ENCODE results near the gene SAMD9L. TPM values are rescaled to one million over a fixed set of nuclear protein-coding genes. Genes with fewer than 3 reads are reported as not detected.

Gene SAMD9L
- total and polyA plus RNA-seq, 4 donors: 6.6 to 26.1 (median 12.4) TPM

DNA sequence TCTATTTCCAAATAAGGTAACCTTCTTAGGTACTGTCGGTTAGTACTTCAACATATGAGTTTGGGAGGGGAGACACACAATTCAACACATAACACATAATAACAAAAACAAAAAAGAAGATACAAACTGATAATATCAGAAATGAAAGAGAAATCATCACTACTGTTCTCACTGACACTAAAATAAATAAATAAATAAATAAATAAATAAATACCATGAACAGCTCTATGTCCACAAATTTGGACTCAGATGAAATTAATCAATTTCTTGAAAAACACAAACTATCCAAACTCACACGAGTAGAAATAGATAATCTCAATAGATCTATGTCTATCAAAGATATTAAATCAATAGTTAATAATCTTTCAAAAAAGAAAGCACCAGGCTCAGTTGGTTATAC is 24.5 kb upstream of the SAMD9L start:
- no CpG with 5 or more reads among the region's 2 CpGs for WGBS (ENCODE audit: insufficient coverage)
- Histone ChIP-seq H3K9me3 (ENCODE audit: control insufficient read depth, insufficient read depth, low read length) (peaks cover 13% of the 10 kb centered on the region), H3K4me3 (ENCODE audit: low read depth, low read length) (no peak overlapping the region), H3K27ac (ENCODE audit: low read depth, low read length) (no peak overlapping the region), H3K27me3 (ENCODE audit: control insufficient read depth, insufficient read depth, low read length) (no peaks in the 10 kb centered on the region), H3K36me3 (ENCODE audit: control insufficient read depth, insufficient read depth, low read length) (no peaks in the 10 kb centered on the region), H3K4me1 (ENCODE audit: control insufficient read depth, insufficient read depth, low read length) (no peaks in the 10 kb centered on the region)
- DNase-seq (ENCODE audit: low read depth in 4 of 6, low spot score in 6 of 6): no peak

DNA sequence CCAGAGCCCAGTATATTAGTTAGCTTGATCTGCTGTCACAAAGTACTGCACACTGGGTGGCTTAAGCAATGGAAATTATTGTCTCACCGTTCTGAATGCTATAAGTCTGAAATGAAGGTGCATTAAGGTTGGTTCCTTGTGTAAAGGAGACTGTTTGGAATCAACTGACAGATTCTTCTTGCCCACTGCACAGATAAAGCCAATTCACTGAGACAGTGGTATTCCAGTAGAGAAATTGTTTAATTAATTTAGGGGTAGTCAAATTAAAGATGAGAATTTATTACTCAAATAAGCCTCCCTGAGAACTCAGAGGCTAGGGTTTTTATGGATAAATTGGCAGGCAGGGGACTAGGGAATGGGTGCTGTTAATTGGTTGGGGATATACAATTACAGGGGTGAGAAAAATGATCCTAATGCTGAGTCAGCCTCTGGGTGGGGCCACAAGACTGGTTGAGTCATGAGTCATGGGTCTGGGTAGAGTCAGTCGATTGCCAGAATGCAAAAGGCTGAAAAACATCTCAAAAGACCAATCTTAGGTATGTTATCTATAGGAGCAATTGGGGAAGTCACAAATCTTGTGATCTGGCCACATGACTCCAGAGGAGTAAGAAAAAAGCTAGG is 23.5 kb upstream of the SAMD9L start:
- Histone ChIP-seq H3K4me1 (ENCODE audit: control insufficient read depth, insufficient read depth, low read length) (no peaks in the 10 kb centered on the region), H3K36me3 (ENCODE audit: control insufficient read depth, insufficient read depth, low read length) (no peaks in the 10 kb centered on the region), H3K4me3 (ENCODE audit: low read depth, low read length) (no peak overlapping the region), H3K27ac (ENCODE audit: low read depth, low read length) (no peak overlapping the region), H3K27me3 (ENCODE audit: control insufficient read depth, insufficient read depth, low read length) (no peaks in the 10 kb centered on the region), H3K9me3 (ENCODE audit: control insufficient read depth, insufficient read depth, low read length) (peaks cover 13% of the 10 kb centered on the region)
- DNase-seq (ENCODE audit: low read depth in 4 of 6, low spot score in 6 of 6): no peak
- WGBS (ENCODE audit: insufficient coverage): no CpG with 5 or more reads among the region's 2 CpGs

DNA sequence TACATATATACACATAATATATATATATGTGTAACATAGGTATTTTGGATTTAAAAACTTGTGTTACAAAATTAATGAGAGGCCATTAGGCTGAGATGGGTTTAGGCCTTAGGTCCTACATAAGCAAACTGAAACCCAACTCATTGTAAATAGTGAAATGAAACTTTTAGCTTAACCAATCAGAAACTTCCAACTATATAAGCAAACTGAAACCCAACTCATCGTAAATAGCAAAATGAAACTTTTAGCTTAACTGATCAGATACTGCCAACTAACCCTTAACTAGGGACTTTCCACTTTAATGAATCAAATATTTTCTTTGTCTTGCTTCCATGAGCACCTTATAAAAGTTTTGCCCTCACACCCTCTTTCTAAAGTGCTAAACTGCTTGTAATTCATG is 17.3 kb upstream of the SAMD9L start:
- Histone ChIP-seq H3K9me3 (ENCODE audit: control insufficient read depth, insufficient read depth, low read length) (peaks cover 2% of the 10 kb centered on the region), H3K4me3 (ENCODE audit: low read depth, low read length) (no peak overlapping the region), H3K27ac (ENCODE audit: low read depth, low read length) (no peak overlapping the region), H3K27me3 (ENCODE audit: control insufficient read depth, insufficient read depth, low read length) (no peaks in the 10 kb centered on the region), H3K4me1 (ENCODE audit: control insufficient read depth, insufficient read depth, low read length) (no peaks in the 10 kb centered on the region), H3K36me3 (ENCODE audit: control insufficient read depth, insufficient read depth, low read length) (no peaks in the 10 kb centered on the region)
- no peak for DNase-seq (ENCODE audit: low read depth in 4 of 6, low spot score in 6 of 6)
- WGBS (ENCODE audit: insufficient coverage): 83% methylated on average over 1 of the region's 1 CpG

DNA sequence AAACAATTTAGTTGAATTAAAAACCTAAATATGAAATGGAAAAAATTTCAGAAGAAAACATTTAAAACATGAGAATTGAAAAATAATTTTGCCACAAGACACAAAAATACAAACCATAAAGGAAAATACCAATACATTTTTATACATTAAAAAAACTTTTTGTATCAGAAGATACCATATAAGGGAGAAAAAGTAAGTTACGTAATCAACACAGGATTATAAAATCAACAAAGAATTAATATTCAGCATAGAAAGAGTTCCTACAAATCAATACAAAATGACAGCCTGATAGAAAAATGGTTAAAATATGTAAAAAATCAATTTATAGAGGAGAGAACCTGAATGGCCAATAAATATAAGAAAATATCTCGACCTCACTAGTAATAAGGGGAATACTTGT is 16.6 kb upstream of the SAMD9L start:
- H3K4me1 ChIP-seq (ENCODE audit: control insufficient read depth, insufficient read depth, low read length): no peaks in the 10 kb centered on the region
- WGBS (ENCODE audit: insufficient coverage): no CpG with 5 or more reads among the region's 2 CpGs
- H3K4me3 ChIP-seq (ENCODE audit: low read depth, low read length): no peak overlapping the region
- H3K27ac ChIP-seq (ENCODE audit: low read depth, low read length): no peak overlapping the region
- peaks cover 2% of the 10 kb centered on the region for H3K9me3 ChIP-seq (ENCODE audit: control insufficient read depth, insufficient read depth, low read length)
- H3K27me3 ChIP-seq (ENCODE audit: control insufficient read depth, insufficient read depth, low read length): no peaks in the 10 kb centered on the region
- no peak for DNase-seq (ENCODE audit: low read depth in 4 of 6, low spot score in 6 of 6)
- no peaks in the 10 kb centered on the region for H3K36me3 ChIP-seq (ENCODE audit: control insufficient read depth, insufficient read depth, low read length)

DNA sequence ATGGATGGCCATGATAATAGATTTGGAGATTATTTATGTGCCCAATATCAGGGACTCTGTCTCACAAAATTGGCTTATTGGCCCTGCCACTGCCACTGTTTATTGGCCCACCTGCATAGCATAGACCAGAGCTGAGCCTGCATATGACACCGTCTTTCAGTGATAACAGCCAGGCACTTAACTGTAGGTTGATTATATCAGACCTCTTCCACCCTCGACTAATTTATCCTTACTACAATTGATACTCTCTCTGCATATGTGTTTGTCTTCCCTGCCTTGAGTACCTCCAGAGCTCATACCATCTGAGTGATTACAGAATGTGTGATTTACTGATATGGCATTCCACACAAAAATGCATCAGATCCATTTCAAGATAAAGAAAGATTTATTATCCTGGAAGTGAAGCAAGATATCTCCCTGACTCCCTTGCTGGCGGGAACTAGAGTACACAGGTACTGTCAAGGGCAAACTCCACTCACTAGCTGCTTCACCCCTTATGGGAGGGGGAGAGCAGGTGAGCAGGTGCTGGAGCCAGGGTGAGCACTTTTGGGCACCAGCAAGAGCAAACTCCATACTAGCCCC is 13.1 kb upstream of the SAMD9L start:
- Histone ChIP-seq H3K9me3 (ENCODE audit: control insufficient read depth, insufficient read depth, low read length) (no peaks in the 10 kb centered on the region), H3K27me3 (ENCODE audit: control insufficient read depth, insufficient read depth, low read length) (no peaks in the 10 kb centered on the region), H3K4me3 (ENCODE audit: low read depth, low read length) (no peak overlapping the region), H3K36me3 (ENCODE audit: control insufficient read depth, insufficient read depth, low read length) (no peaks in the 10 kb centered on the region), H3K4me1 (ENCODE audit: control insufficient read depth, insufficient read depth, low read length) (no peaks in the 10 kb centered on the region), H3K27ac (ENCODE audit: low read depth, low read length) (no peak overlapping the region)
- no peak for DNase-seq (ENCODE audit: low read depth in 4 of 6, low spot score in 6 of 6)
- WGBS (ENCODE audit: insufficient coverage): 86% methylated on average over 1 of the region's 3 CpGs

DNA sequence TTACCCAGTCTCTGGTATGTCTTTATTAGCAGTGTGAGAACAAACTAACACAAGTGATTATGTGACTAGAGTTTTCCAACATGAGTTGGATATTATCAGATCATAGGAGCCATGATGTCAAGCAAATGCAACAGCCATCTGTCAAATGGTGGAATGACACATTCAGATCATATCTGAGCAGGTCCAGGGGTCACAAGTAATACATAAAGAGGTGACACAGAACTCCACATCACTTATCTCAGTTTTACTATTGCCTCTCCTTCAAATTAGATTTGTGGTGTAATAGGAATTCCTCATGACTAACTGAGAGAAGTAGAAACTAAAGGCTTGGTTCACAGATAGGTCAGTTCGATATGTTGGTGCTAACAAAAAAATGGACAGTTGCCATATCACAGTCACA is 12.2 kb upstream of the SAMD9L start:
- no peaks in the 10 kb centered on the region for H3K27me3 ChIP-seq (ENCODE audit: control insufficient read depth, insufficient read depth, low read length)
- H3K4me3 ChIP-seq (ENCODE audit: low read depth, low read length): no peak overlapping the region
- H3K4me1 ChIP-seq (ENCODE audit: control insufficient read depth, insufficient read depth, low read length): no peaks in the 10 kb centered on the region
- H3K36me3 ChIP-seq (ENCODE audit: control insufficient read depth, insufficient read depth, low read length): no peaks in the 10 kb centered on the region
- no peak overlapping the region for H3K27ac ChIP-seq (ENCODE audit: low read depth, low read length)
- H3K9me3 ChIP-seq (ENCODE audit: control insufficient read depth, insufficient read depth, low read length): no peaks in the 10 kb centered on the region
- no CpG with 5 or more reads among the region's 1 CpG for WGBS (ENCODE audit: insufficient coverage)
- no peak for DNase-seq (ENCODE audit: low read depth in 4 of 6, low spot score in 6 of 6)

DNA sequence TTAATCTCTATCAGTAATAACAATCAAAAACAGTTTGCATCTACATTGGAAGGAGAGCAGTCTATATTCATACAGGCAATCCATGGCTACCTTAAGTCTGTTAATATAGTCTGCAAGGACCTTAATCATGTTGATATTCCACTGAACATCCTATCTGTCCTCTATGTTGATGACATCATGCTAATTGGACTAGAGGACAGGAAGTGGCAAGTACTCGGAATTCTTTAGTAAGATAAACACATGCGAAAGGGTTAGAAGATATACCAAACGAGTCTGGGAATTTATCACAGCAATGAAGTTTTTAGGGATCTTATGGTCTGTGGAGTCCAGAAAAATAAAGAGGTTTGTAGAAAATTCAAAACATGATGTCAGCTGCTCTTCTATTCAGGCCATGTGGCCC is 11.3 kb upstream of the SAMD9L start:
- Histone ChIP-seq H3K4me1 (ENCODE audit: control insufficient read depth, insufficient read depth, low read length) (no peaks in the 10 kb centered on the region), H3K27ac (ENCODE audit: low read depth, low read length) (no peak overlapping the region), H3K4me3 (ENCODE audit: low read depth, low read length) (no peak overlapping the region), H3K36me3 (ENCODE audit: control insufficient read depth, insufficient read depth, low read length) (no peaks in the 10 kb centered on the region), H3K27me3 (ENCODE audit: control insufficient read depth, insufficient read depth, low read length) (no peaks in the 10 kb centered on the region), H3K9me3 (ENCODE audit: control insufficient read depth, insufficient read depth, low read length) (no peaks in the 10 kb centered on the region)
- WGBS (ENCODE audit: insufficient coverage): 80% methylated on average over 3 of the region's 3 CpGs
- DNase-seq (ENCODE audit: low read depth in 4 of 6, low spot score in 6 of 6): no peak

DNA sequence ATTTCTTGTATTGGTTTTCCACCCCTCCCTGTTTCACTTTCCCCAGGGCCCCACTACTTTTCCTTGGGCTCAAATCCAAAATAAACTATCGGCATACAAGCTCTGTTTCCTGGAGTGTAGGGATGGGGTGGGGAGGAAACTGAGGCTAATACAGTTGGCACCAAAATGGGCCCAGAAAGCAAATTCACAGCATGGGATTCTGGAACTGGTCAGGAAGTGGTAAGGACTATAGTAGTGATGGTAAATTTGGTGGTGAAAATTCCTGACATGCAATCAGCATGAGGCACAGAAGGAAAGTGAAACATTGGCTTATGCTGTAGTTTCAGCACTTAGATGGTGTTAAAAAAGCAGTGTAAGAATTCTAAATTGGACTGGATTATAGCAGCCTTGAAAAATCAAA is 8.7 kb upstream of the SAMD9L start:
- Histone ChIP-seq H3K4me1 (ENCODE audit: control insufficient read depth, insufficient read depth, low read length) (no peaks in the 10 kb centered on the region), H3K36me3 (ENCODE audit: control insufficient read depth, insufficient read depth, low read length) (no peaks in the 10 kb centered on the region), H3K4me3 (ENCODE audit: low read depth, low read length) (no peak overlapping the region), H3K27me3 (ENCODE audit: control insufficient read depth, insufficient read depth, low read length) (no peaks in the 10 kb centered on the region), H3K27ac (ENCODE audit: low read depth, low read length) (no peak overlapping the region), H3K9me3 (ENCODE audit: control insufficient read depth, insufficient read depth, low read length) (no peaks in the 10 kb centered on the region)
- no peak for DNase-seq (ENCODE audit: low read depth in 4 of 6, low spot score in 6 of 6)
- 67% methylated on average over 1 of the region's 1 CpG for WGBS (ENCODE audit: insufficient coverage)

DNA sequence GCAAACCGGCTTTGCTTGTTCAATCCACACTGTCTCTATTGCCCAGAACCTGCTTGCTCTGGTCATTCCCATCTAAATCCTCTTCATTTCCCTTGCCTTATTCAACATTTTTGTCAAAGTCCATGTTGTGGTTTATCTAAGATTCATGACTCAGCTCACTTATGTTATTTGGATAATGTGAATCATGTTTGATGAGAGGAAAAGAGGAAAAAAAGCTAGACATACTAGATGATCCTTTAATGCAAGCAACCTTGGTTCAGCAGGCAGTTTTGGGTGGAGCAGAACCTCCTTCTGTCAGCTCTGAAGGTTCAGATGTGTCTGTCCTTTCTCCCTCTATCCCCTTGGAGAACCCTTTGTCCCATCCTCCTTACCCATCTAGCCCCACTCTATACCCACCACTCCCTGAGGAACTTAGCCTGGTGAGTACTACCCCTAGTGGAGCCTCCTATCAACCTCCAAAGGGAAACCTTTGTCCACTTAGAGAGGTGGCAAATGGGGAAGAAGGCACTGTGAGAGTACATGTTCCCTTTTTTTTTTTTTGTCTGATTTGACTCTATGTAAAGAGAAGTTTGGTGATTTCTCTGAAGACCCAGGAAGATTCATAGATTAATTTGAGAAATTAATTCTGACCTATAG is 2.1 kb upstream of the SAMD9L start:
- 100% methylated on average over 1 of the region's 1 CpG for WGBS (ENCODE audit: insufficient coverage)
- no peaks in the 10 kb centered on the region for H3K4me1 ChIP-seq (ENCODE audit: control insufficient read depth, insufficient read depth, low read length)
- H3K27ac ChIP-seq (ENCODE audit: low read depth, low read length): no peak overlapping the region
- no peaks in the 10 kb centered on the region for H3K27me3 ChIP-seq (ENCODE audit: control insufficient read depth, insufficient read depth, low read length)
- DNase-seq (ENCODE audit: low read depth in 4 of 6, low spot score in 6 of 6): no peak
- no peaks in the 10 kb centered on the region for H3K9me3 ChIP-seq (ENCODE audit: control insufficient read depth, insufficient read depth, low read length)
- no peak overlapping the region for H3K4me3 ChIP-seq (ENCODE audit: low read depth, low read length)
- H3K36me3 ChIP-seq (ENCODE audit: control insufficient read depth, insufficient read depth, low read length): no peaks in the 10 kb centered on the region

DNA sequence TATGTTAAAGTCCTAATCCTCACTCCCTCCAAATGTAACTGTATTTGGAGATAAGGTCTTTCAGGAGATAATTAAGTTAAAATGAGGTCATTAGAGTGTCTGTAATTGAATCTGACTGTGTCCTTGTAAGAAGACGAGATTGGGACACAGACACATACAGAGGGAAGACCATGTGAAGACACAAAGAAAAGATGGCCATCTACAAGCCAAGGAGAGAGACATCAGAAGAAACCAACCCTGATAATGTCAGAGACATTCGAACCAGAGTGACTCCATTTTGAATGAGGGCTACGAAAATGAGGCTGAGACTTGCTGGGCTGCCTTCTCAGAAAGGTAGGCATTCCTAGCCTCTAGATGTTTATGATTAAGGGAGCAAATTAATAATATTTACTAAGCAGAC is 542 bp upstream of the SAMD9L start:
- DNase-seq (ENCODE audit: low read depth in 4 of 6, low spot score in 6 of 6): no peak
- Histone ChIP-seq H3K4me3 (ENCODE audit: low read depth, low read length) (no peak overlapping the region), H3K36me3 (ENCODE audit: control insufficient read depth, insufficient read depth, low read length) (no peaks in the 10 kb centered on the region), H3K4me1 (ENCODE audit: control insufficient read depth, insufficient read depth, low read length) (no peaks in the 10 kb centered on the region), H3K27ac (ENCODE audit: low read depth, low read length) (no peak overlapping the region), H3K27me3 (ENCODE audit: control insufficient read depth, insufficient read depth, low read length) (no peaks in the 10 kb centered on the region), H3K9me3 (ENCODE audit: control insufficient read depth, insufficient read depth, low read length) (no peaks in the 10 kb centered on the region)
- 85% methylated on average over 2 of the region's 3 CpGs for WGBS (ENCODE audit: insufficient coverage)
